Head of caudate nucleus (tissue), 42 donors: ENCODE results near the gene CASQ2.

Source experiments
- DNase-seq, 42 donors: peaks; one replicate each; pipeline versions ENCODE4 v3.0.0 to v3.0.0-alpha.2; 2020 to 2021; ENCODE audit warnings: mixed read lengths in 7 of 42
- intact Hi-C: fragments of 100-400 bp; cut with DNase I; formaldehyde crosslinking; loops from one replicate; pipeline ENCODE4 v1.15.0; 2022

The CASQ2 gene

DNA sequence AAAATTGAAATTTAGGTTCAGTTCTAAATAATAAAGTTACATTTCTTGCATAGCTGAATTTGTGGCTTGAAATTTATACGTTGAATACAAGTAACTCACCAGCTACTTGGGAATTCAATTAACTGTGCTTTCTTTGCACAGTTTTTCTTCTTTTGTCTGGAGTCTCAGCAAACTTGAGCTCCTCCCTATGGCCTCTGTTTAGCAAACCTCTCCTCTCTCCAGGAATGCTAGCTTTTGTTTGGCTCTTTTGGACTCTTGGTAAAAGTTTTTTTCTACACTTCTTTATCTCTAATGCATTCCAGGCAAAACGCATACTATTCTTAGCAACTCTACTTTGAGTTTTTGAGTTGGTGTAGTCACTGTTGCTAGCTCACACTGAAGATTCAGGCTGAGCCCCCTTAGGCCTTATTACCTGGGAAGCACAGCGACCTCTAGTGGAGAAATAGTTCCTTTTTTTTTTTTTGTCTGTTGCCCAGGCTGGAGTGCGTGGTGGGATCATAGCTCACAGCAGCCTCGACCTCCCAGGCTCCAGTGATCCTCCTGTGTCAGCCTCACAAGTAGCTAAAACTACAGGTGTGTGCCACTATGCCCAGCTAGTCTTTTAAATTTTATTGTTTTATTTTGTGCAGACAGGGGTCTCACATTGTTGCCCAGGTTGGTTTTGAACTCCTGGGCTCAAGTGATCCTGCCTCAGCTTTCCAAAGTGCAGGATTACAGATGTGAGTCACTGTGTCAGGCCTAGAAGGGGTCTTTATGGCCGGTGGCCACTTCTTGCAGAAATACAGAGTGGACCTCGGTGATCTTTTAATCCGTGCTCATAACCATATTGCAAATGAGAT lies 61.7 kb downstream of the CASQ2 start:
- intact Hi-C loops = no loop called here
- peak in 2 of 42 donors; percentile 22 to 23 for DNase-seq

- intact Hi-C loops = no loop called here
- DNase-seq = no peak
Measured at GRCh38 chr1:115705963-115706362, 62.6 kb downstream of the CASQ2 start.

- intact Hi-C loops = no loop called here
- DNase-seq = no peak
Measured at GRCh38 chr1:115705085-115705951, 63.2 kb downstream of the CASQ2 start.

GRCh38 chr1:115702959-115703358 lies 65.6 kb downstream of the CASQ2 start:
- intact Hi-C loops = no loop called here
- DNase-seq = no peak

DNA sequence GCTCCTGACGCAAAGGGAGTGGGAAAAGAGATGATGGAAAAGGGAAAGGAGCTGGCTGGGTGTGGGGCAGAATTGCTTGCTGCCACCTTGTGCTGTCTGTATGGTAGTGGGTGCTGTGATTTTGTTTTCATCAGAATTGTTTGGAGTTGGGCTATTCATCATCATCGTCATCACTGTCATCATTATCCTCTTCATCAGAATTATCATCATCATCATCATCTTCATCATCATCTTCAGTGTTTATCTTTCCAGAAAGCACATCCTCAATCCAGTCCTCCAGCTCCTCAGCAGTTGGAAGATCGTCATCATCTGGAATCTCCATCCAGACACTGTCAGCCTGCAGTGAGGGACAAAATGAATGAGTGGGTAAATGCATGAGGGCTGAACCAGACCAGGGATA lies 67.4 kb downstream of the CASQ2 start:
- intact Hi-C loops = no loop called here
- no peak for DNase-seq

DNA sequence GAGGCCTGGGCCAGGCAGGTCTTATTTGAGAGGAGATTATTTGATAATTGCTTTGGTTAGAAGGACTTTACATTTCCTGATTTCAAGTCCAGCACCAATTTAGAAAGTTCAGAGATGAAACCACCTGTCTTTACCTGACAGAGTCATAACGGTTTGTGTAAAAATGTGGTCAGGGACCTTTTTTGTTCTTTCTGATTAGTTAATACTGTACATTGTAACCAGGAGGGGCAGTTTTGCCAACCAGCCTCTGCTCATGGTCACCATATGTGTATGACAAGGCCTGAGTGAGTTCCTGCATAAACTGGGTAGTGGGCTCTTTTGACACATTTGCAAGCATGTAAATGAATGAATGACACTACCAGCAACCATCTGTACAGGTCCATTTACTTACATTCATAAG lies 70.9 kb downstream of the CASQ2 start:
- intact Hi-C loops = no loop called here
- no peak for DNase-seq

DNA sequence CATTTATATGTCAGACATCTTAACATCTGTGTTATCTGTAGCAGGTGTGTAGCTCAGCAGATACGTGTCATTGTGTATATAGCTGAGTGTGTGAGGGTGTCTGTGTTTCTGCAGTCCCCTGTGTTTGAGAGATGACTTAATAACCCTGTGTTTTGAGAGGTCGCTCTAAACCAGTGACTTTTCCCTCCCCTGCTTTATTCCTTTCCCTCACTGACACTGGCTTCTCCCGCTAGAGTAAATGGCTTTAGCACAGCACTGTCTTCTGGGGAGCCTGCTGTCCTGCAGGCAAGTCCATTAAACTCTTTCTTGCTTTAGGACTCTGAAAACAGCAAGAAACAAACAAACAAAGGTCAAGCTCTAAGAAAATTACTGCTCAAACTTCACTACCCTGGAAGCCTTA lies 73.7 kb downstream of the CASQ2 start:
- no peak for DNase-seq
- intact Hi-C loops = no loop called here

GRCh38 chr1:115692224-115692623 lies 76.3 kb downstream of the CASQ2 start:
- DNase-seq = no peak

GRCh38 chr1:115690972-115691371 lies 77.5 kb downstream of the CASQ2 start:
- no peak for DNase-seq
- intact Hi-C loops = no loop called here

More at GRCh38 chr1:115692224-115692623, 76.3 kb downstream of the CASQ2 start:
- intact Hi-C loops = no loop called here

GRCh38 chr1:115687744-115688143 lies 80.8 kb downstream of the CASQ2 start:
- no peak for DNase-seq
- intact Hi-C loops = no loop called here

- intact Hi-C loops = no loop called here
- no peak for DNase-seq
Measured at GRCh38 chr1:115685029-115685705, 83.3 kb downstream of the CASQ2 start.

DNA sequence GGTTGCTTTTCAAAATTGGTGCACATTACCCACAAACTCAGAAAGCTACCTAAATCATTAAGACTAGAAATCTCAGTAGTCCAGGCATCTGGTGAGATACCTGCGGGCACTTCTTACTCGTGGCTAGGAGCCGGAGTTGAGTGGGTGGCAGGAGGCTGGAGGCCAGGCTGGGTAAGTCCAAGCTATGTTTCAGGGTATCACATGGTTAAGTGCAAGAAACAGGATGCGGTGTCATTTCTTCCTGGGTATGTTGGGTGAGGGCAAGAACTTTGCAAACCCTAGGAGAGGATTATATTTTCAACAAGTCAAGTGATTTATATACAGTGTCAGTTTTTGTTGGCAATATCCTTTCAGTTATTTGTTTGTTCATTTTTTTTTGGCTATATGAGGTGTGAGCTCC lies 85.7 kb downstream of the CASQ2 start:
- DNase-seq = peak in 1 of 42 donors; percentile 19
- intact Hi-C loops = no loop called here

- intact Hi-C loops = no loop called here
Measured at GRCh38 chr1:115680730-115681111, 87.8 kb downstream of the CASQ2 start.

DNA sequence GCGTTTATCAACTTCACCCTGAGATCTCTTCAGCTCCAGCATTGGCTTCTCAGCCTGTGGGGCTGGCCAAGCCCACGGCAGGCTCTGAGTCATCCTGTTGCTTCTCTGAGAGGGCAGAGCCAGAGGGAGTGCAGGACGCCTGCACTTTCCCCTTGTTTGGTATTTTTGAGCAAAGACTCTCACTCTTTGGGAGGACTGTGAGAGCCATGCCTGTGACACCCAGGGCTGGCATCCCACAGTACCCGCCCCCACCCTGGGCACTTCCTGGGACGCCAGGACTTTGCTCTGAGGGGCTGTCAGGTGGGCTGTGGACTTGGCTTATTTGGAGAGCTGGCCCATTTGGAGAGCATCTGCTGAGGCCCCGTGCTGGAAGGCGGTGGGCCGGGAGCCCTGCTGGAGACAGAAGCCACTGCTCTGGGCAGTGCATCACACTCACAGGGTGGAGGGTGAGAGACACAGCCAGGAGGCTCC lies 89.3 kb downstream of the CASQ2 start:
- intact Hi-C loops = no loop called here
- peak in 3 of 42 donors; percentile 12 to 46 (median 36) for DNase-seq

More at GRCh38 chr1:115680730-115681111, 87.8 kb downstream of the CASQ2 start:
- no peak for DNase-seq

- DNase-seq = peak in 1 of 42 donors; percentile 25
Measured at GRCh38 chr1:115678141-115678540, 90.4 kb downstream of the CASQ2 start.

DNA sequence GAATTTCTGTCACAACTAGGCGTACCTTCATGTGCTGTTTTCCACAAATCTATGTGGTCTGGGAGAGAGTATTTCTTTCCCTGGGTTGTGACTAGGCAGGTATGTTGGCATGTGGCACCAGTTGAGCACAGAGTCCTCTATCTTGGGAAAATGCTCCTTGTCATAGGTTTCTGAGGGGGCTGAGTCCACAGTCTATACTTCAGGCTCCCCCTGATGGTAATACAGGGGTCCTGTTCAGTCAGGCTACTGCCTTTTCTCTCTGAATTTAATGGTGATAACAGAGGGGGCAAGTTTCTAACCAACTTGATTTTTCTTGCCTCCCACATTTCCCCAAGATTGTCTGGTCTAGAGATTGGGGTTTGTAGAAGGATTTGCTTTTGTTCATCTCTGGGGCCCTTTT lies 90.9 kb downstream of the CASQ2 start:
- intact Hi-C loops = no loop called here
- DNase-seq = no peak

More at GRCh38 chr1:115678141-115678540, 90.4 kb downstream of the CASQ2 start:
- intact Hi-C loops = no loop called here

GRCh38 chr1:115677182-115677555 lies 91.3 kb downstream of the CASQ2 start:
- DNase-seq = no peak
- intact Hi-C loops = no loop called here

GRCh38 chr1:115676498-115677181 lies 91.9 kb downstream of the CASQ2 start:
- DNase-seq = peak in 1 of 42 donors; percentile 32
- intact Hi-C loops = no loop called here
